ENCODE results near the gene C1orf216. TPM values are rescaled to one million over a fixed set of nuclear protein-coding genes. Genes with fewer than 3 reads are reported as not detected.

The C1orf216 gene
- total and polyA plus RNA-seq, 2 of the 8 experiments (the other 6 are each of a cell fraction or from before 2014, with no cell fraction given), result 7.5 to 10.8 TPM

GRCh38 chr1:35762141-35762540 is 43.5 kb upstream of the C1orf216 start (continued):
- no peak for TF ChIP-seq CHD7 (IDR thresholded peaks at IDR 0.05; ENCODE audit: insufficient replicate concordance, low read length)
- TF ChIP-seq KDM4A (IDR thresholded peaks at IDR 0.05; ENCODE audit: low read depth, low read length, severe bottlenecking), result no peak
- no peak for TF ChIP-seq SP1 (IDR thresholded peaks at IDR 0.05; ENCODE audit: low read depth, low read length)
- no peak for TF ChIP-seq CHD1 (IDR thresholded peaks at IDR 0.05; ENCODE audit: low read depth, low read length)
- TF ChIP-seq ATF3 (IDR thresholded peaks at IDR 0.05; ENCODE audit: insufficient read depth, low read depth, low read length), result no peak
